Coronary artery (tissue), 2 donors: ENCODE data around the gene TTC9C.

Experiments used
- DNase-seq: peaks from one replicate; pipeline ENCODE4 v3.0.0-alpha.2; 2017; ENCODE audit warnings: low spot score
- H3K27ac ChIP-seq, 2 donors: fragments of 200-600 bp; sonication (generic); one replicate each; pipeline ENCODE4 v1.5.1; 2016 to 2019
- H3K4me3 ChIP-seq: fragments of 200-600 bp; sonication (generic); 2 replicates; pipeline ENCODE4 v1.5.1; 2016; ENCODE audit warnings: mild to moderate bottlenecking, moderate library complexity
- TF ChIP-seq, protein P1 (sequence below): fragments of 200-600 bp; sonication (generic); IDR thresholded peaks from one replicate; pipeline ENCODE4 v1.5.1; 2019; ENCODE audit warnings: antibody characterized with exemption

TTC9C gene

GRCh38 chr11:62771144-62772021 lies 43.1 kb downstream of the TTC9C start, which contains the start of gene TAF6L:
TAF6L (plus strand) TSS chr11:62771396; CDS start chr11:62775784, 4,388 bp downstream.
- peak within 1 kb of the TSS; percentile 82 for H3K4me3 ChIP-seq
- DNase-seq, result peak; percentile 99
- TF ChIP-seq, protein P1, sequence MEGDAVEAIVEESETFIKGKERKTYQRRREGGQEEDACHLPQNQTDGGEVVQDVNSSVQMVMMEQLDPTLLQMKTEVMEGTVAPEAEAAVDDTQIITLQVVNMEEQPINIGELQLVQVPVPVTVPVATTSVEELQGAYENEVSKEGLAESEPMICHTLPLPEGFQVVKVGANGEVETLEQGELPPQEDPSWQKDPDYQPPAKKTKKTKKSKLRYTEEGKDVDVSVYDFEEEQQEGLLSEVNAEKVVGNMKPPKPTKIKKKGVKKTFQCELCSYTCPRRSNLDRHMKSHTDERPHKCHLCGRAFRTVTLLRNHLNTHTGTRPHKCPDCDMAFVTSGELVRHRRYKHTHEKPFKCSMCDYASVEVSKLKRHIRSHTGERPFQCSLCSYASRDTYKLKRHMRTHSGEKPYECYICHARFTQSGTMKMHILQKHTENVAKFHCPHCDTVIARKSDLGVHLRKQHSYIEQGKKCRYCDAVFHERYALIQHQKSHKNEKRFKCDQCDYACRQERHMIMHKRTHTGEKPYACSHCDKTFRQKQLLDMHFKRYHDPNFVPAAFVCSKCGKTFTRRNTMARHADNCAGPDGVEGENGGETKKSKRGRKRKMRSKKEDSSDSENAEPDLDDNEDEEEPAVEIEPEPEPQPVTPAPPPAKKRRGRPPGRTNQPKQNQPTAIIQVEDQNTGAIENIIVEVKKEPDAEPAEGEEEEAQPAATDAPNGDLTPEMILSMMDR, result no peak
- peak within 1 kb of the TSS; percentile 93 to 98 for H3K27ac ChIP-seq

GRCh38 chr11:62774407-62774806 lies 46.1 kb downstream of the TTC9C start:
- TF ChIP-seq, protein P1, result no peak
- H3K4me3 ChIP-seq, result no peak overlapping the region
- H3K27ac ChIP-seq, result no peak overlapping the region
- DNase-seq, result no peak

DNA sequence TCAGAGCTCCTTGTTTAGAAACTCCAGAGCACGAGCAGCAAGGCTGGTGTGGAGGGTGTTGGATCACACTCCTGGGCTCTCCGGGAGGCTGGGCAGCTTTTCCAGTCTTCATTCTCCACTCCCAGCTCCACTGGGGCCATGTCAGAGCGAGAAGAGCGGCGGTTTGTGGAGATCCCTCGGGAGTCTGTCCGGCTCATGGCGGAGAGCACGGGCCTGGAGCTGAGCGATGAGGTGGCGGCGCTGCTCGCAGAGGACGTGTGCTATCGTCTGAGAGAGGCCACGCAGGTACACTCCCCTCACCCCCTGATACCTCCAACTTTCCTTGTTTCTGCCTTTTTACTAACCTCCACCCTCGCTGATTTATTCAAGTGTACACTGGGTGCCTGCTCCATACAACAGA lies 47.4 kb downstream of the TTC9C start:
- TF ChIP-seq, protein P1, result no peak
- Histone ChIP-seq H3K4me3 (no peak overlapping the region), H3K27ac (no peak overlapping the region)
- DNase-seq, result no peak

DNA sequence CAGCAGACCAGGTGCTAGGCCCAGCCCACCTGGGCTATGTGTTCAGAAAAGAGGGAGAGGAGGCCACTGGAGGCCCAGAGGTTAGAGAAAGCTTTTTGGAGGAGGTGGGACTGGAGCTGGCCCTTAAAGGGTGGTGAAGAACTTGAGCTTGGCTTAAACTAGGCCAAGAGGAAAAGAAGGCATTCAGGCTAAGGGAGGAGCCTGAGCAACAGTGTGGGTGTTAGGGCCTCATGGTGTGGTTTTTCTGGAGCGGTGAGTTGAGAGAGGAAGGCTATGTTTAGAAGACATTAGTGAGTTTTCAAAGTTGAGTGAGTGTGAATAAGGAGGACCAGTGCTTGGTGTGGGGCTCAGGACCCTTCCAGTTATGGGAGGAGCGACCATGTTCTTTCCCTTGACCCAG lies 49.1 kb downstream of the TTC9C start:
- H3K27ac ChIP-seq, result no peak overlapping the region
- TF ChIP-seq, protein P1, result no peak
- no peak overlapping the region for H3K4me3 ChIP-seq
- no peak for DNase-seq

- TF ChIP-seq, protein P1, result no peak
- Histone ChIP-seq H3K4me3 (no peak overlapping the region), H3K27ac (no peak overlapping the region)
- DNase-seq, result no peak
Observed at GRCh38 chr11:62778441-62778840, 50.2 kb downstream of the TTC9C start.

GRCh38 chr11:62782753-62783152 lies 54.5 kb downstream of the TTC9C start:
- Histone ChIP-seq H3K27ac (no peak overlapping the region), H3K4me3 (no peak overlapping the region)
- TF ChIP-seq, protein P1, result no peak
- DNase-seq, result no peak
